HuH-7.5 (cell line): ENCODE data around the gene KLF13.

Experiments used
- DNase-seq: peaks from one replicate; pipeline ENCODE4 v3.0.0; 2011; ENCODE audit warnings: low spot score

Gene KLF13

DNA sequence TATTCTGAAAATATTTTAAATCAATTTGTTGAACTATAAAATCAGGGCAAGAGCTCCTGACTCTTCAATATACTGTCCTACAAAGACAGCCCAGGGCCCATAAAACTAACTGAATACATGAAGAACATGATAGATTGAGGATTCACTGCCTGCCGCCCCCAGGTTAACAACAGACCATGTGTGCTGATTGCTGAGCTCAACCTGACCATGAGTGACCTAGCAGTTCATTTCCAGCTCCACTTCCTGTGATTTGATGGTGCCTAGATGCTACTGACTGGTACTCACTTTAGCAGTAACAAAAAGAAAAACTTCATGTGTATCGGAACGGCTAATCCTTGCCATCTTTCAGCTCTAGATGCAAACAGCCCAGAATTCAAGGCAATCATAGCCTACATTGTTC lies 9.6 kb upstream of the KLF13 start:
- DNase-seq, result no peak

DNA sequence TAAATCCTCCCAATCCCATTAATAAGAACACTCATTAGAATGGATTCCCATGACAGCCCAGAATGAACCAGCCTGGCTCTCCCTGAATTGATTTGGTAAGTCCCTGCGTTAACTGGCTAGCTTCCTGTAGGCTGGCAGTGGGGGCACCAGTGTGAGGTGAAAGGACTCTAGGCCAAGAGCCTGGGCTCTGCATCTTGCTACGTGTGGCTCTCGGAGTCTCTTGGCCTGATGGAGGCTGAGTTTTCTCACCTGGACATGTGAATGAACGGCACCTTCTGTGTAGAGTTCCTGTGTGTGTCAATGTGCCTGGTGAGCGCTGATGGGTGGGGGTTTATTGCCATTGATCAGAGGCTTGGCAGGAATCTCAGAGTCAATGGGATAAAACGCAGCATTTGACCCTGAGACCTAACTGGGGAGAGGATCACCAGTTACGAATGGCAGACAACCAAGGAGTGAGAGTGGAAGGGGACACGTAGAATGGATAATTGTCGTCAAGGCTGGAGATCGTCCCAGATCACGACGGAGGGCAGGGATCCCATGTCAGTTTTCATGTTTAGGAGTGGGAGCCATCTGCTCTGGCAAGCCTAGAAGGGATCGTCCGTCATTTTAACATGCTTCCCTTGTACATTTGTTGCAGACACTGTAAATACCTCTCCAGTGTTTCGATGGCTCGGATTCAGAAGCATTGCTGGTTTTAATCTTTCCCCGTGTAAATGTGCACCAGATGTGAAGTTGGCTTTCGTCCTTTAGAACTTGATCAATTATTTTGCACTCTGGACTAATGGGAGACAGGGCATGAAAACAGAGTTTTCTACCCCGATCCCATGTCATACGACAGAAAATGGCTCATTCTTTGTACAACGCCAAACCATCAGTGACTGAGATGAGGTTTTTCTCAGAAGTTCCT lies 9.0 kb upstream of the KLF13 start:
- no peak for DNase-seq

- no peak for DNase-seq
Measured at GRCh38 chr15:31318429-31318828, 8.2 kb upstream of the KLF13 start.

GRCh38 chr15:31320022-31320421 lies 6.6 kb upstream of the KLF13 start:
- DNase-seq, result no peak

DNA sequence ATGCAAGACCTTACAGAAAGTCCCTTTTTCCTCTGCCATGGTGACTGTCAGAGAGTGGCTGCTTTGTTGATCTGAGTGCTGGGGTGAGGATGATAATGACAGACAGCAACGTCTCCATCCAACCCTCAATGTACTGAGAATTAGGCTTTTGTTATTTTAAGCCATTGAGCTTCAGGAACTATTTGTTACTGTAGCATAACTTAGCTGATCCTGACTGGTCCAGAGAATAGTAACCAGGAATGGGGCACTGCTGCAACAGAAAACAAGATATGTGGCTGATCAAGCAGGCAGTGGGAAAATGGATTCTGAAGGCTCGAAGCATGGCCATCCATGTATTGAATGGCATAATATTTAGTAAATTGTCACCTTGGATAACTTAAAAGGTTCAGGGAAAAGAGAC lies 5.2 kb upstream of the KLF13 start:
- DNase-seq, result no peak

DNA sequence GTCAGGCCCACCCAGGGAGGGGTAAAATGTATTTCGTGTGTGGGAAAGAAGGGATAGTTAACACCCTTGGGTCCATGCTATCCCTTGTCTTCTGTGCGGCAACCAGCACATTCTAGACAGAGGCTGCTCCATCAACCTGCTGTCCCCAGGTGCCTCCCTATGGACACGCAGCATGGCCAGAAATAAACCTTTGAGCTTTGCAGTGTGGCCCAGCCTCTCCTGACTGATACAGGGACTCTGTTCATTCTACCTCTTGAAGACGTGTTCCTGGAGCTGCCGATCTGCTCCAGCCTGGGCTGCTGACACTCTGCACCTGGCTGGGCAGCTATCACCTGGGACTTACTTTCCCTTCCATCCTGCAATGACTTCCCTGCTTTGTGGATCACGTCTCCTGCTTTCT lies 4.1 kb upstream of the KLF13 start:
- DNase-seq, result no peak

DNA sequence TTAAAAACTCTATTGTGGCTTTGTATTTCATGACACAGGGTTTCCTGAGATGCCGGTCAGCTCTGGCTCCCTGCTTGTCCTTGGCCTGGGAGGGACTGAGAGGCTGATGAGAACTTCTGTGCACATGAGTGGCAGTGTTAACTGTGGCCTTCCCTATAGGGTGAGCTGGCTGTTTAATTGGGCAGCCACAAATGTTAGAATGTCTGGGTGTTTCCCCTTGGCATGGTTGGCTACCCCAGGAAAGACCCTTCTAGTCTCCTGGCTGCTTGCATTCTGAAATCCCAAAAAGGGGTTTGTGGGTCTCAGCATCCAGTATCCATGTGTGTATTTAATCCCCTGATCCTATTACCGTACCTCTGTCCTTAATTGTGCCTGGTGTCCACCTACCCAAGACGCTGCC lies 3.0 kb upstream of the KLF13 start:
- DNase-seq, result no peak

- no peak for DNase-seq
Measured at GRCh38 chr15:31324186-31324585, 2.4 kb upstream of the KLF13 start.

DNA sequence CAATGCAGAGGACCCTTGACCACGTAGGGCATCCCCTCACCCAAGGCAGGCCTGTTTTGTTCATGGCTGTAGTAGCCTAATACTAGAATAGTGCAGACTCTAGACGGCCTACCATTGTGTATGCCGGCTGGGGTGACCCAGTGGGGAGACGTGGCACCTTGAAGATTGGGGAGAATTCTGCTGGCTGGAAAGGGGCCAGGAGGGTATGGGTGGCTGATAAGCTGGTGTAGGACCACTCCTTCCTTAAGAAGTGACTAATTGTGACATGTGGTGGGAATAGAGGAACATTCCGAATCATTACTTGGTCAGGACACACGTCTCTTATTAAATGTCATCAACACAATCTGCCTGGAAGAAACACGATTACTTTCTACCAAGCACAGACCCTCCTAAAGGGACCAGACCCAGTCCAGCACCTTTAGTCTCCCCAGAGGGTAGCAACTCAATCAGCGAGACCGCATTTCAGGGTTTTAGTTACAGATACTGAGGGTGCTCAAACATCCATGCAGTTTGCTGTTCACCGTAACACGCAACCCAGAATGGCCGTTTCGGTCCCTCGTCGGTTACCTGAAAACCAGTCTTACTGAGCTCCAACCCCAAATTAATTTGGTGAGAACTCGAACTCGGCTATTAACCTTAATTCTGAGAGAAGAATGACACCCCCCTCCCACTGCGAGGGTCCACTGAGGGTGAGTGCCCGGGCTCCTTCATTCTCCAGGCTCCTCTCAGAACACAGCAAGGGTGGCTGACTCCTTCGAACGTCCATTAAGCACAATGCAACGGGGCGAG lies 1.6 kb upstream of the KLF13 start:
- DNase-seq, result no peak

GRCh38 chr15:31325595-31326155 lies 960 bp upstream of the KLF13 start:
- no peak for DNase-seq

DNA sequence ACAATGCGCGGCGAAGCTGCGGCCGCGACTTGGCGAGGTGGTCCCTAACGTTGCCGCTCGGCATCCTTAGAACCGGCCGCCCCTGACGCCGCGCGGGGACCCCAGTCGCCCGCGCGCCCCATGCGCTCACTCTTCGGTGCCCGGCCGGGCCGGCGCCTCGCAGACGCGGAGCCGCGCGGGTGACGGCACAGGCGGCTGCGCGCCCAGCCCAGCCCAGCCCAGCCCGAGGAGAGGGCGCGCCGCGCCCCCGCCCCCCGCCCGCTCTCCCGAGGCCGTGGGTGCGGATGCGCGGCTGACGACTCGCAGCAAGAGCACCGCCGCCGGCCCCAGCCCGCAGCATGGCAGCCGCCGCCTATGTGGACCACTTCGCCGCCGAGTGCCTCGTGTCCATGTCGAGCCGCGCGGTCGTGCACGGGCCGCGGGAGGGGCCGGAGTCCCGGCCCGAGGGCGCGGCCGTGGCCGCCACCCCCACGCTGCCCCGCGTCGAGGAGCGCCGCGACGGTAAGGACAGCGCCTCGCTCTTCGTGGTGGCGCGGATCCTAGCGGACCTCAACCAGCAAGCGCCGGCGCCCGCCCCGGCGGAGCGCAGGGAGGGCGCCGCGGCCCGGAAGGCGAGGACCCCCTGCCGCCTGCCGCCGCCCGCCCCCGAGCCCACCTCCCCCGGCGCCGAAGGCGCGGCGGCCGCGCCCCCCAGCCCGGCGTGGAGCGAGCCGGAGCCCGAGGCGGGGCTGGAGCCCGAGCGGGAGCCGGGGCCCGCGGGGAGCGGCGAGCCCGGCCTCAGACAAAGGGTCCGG lies 437 bp downstream of the KLF13 start:
- peak; percentile 63 for DNase-seq

DNA sequence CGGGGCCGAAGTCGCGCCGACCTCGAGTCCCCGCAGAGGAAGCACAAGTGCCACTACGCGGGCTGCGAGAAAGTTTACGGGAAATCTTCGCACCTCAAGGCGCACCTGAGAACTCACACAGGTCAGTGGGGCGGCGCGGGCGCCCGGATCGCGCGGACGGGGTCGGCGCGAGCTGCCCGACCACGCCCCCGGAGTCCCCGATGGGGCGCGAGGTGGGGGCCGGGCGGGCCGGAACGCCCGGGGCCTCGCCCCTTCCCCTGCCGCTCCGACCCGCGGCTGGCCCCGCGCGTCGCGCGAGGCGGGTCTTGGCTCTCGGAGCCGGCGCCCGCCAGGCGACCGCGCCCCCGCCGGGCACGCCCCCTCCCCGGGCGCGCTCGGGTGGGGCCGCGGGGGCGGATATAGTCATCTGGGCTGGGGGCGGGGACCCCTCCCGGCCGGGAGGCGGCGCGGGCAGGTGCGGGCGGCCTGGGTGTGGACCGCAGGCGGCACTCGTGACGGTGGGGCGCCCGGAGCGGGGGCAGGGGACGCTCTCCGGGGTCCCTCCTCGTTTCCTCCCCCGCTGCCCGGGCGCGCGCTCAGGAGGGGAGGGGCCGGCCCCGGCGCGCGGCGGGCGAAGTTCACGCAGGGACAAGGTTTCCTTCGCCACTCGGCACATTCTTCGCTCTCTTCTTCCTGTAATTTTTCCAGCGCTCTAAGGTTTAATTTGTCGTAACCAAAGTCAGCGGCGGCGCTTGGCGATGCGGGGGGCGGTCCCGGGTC lies 1.2 kb downstream of the KLF13 start:
- peak; percentile 57 for DNase-seq

- DNase-seq, result peak; percentile 49
Measured at GRCh38 chr15:31328428-31328968, 1.9 kb downstream of the KLF13 start.

GRCh38 chr15:31328969-31329639 lies 2.5 kb downstream of the KLF13 start:
- peak; percentile 42 for DNase-seq

DNA sequence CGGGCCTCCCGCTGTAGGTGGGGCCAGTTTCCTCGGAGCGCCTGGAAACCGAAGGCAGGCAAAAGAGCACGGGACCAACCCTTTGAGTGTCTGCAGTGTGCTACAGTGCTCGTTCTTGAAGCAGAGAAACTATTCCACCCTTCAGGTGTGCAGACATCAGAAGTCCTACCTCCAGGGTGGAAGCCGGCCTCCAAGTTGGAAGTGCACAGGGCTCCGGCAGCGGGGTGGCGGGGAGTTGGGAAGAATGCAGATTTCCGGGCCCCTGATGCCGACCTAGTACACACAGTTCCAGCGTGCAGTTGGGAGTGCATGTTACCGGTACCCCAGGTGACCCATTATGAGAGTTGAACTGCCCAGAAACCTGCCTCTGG lies 3.0 kb downstream of the KLF13 start:
- no peak for DNase-seq

GRCh38 chr15:31330111-31330785 lies 3.6 kb downstream of the KLF13 start:
- no peak for DNase-seq

- DNase-seq, result no peak
Measured at GRCh38 chr15:31330836-31331235, 4.2 kb downstream of the KLF13 start.

GRCh38 chr15:31331389-31331788 lies 4.8 kb downstream of the KLF13 start:
- no peak for DNase-seq

DNA sequence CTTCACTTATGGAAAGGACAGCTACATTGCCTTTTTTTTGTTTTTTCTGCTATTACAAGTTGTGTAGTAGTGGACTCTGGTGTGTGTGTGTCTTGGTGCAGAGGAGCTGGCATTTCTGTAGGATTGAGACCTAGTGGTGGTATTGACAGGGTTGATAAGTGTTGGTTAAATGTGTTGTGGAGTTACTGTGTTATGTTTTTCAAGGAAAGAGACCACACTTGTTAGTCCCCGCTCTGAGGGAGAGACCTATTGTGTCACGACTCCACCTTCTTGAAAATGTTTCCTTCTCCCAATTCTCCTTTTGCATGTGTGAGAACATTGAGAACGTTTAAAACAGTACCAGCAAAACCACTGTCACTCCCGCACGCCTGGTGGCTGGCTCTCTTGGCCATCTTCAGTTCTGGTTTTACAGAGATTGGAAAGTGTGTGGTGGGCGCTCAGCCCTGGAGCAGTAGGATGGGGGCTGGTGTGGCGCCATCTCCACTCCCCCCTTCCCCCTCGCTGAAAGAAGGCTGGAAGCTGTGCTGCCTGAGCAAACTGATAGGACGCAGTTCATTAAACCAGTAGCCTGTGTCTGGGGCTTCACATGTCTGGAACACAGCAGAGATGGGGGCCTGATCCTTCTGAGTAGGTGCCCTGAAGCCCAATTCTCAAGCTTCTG lies 5.5 kb downstream of the KLF13 start:
- no peak for DNase-seq
